ENCODE results near the gene KIF16B.
"Not testable (repeated sequence)": the region's sequence is repeated elsewhere in the genome, so short reads cannot be mapped to it uniquely, and the experiment has no call there.

KIF16B gene

GRCh38 chr20:16240355-16240754 is 332.9 kb downstream of the KIF16B start:
- H3K27me3 Mint-ChIP-seq: no peaks in the 10 kb centered on the region
- no peaks in the 10 kb centered on the region for H3K36me3 Mint-ChIP-seq (ENCODE audit: low read depth)
- H3K9me3 Mint-ChIP-seq: peaks cover 9% of the 10 kb centered on the region
- no peak for DNase-seq
- H3K4me3 Mint-ChIP-seq: no peak overlapping the region
- H3K4me1 Mint-ChIP-seq (ENCODE audit: low read depth): no peaks in the 10 kb centered on the region
- no peak overlapping the region for H3K27ac Mint-ChIP-seq

DNA sequence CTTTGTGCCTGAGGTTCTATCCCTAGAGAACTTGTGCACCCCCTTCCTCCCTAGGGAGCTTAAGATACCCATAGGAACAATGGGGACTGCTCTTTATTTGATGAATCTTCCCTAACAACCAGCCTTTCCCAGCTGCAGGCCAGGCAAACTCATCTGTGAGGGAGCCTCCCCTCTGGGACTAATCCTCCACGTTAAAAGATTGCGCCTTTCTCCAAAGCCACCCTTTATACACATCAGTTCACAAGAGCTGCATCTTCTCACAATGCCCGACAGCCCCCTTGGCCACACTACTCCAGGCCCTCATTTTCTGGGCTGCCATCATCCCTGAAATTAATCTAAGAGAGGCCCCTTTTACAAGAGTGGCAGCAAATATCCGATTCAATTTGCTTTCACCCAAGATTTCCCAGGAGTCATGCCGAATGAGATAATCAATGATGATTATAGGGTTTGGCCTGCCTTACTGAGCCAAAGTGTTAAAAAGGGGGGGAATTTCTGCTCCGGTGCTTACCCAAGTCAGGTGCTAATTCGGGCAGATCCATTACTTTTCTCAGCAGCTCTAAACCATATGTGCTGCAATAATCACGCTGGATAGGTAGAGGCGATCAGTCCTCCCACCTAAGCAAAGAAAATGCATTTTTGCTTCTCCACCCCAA is 336.5 kb downstream of the KIF16B start:
- Mint-ChIP-seq H3K27ac (no peak overlapping the region), H3K36me3 (ENCODE audit: low read depth) (no peaks in the 10 kb centered on the region), H3K9me3 (peaks cover 11% of the 10 kb centered on the region), H3K4me1 (ENCODE audit: low read depth) (no peaks in the 10 kb centered on the region), H3K4me3 (no peak overlapping the region), H3K27me3 (no peaks in the 10 kb centered on the region)
- DNase-seq: no peak

DNA sequence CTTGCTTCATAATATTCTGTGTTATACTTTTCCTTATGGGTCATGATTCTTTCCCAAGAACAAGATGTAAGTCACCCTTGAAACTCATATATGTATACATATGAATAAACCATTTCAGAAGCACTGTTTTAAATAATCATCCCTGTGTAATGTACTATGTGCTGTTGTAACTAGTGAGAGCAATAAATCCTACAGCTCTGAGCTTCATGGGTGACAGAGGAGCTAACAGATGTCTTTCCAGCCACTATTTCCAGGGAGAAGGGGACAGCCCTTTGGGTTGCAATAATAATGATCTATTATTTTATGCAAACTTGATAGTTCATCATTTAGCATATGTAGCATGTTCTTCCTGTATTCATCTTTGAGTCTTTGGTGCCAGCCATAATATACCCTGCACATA is 342.8 kb downstream of the KIF16B start:
- Mint-ChIP-seq H3K27ac (no peak overlapping the region), H3K9me3 (peaks cover 1% of the 10 kb centered on the region), H3K4me3 (no peak overlapping the region), H3K4me1 (ENCODE audit: low read depth) (no peaks in the 10 kb centered on the region), H3K36me3 (ENCODE audit: low read depth) (no peaks in the 10 kb centered on the region), H3K27me3 (no peaks in the 10 kb centered on the region)
- DNase-seq: no peak

DNA sequence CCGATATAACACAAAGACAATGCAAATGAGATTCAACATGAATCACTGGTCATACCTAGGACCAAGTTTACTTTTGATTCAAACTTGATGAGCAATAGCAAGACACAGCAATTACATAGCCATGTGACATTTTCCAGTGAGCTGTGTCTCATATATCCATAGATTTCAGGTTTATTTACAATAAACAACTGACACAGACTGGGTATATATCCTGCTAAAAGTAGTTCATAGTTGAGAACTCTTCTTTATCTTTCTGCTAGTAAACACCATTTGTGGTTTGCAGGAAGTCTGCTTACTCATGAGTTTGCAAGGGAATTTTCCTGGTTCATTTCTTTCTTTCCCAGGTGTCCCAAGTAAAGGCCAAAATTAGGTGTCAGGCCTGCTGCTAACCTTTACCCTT is 343.4 kb downstream of the KIF16B start:
- no peak overlapping the region for H3K27ac Mint-ChIP-seq
- H3K4me1 Mint-ChIP-seq (ENCODE audit: low read depth): no peaks in the 10 kb centered on the region
- DNase-seq: no peak
- no peaks in the 10 kb centered on the region for H3K27me3 Mint-ChIP-seq
- no peaks in the 10 kb centered on the region for H3K36me3 Mint-ChIP-seq (ENCODE audit: low read depth)
- H3K4me3 Mint-ChIP-seq: no peak overlapping the region
- peaks cover 1% of the 10 kb centered on the region for H3K9me3 Mint-ChIP-seq

GRCh38 chr20:16228722-16229121 is 344.5 kb downstream of the KIF16B start:
- no peaks in the 10 kb centered on the region for H3K4me1 Mint-ChIP-seq (ENCODE audit: low read depth)
- DNase-seq: no peak
- H3K36me3 Mint-ChIP-seq (ENCODE audit: low read depth): no peaks in the 10 kb centered on the region
- no peaks in the 10 kb centered on the region for H3K9me3 Mint-ChIP-seq
- no peak overlapping the region for H3K27ac Mint-ChIP-seq
- no peaks in the 10 kb centered on the region for H3K27me3 Mint-ChIP-seq
- H3K4me3 Mint-ChIP-seq: no peak overlapping the region

DNA sequence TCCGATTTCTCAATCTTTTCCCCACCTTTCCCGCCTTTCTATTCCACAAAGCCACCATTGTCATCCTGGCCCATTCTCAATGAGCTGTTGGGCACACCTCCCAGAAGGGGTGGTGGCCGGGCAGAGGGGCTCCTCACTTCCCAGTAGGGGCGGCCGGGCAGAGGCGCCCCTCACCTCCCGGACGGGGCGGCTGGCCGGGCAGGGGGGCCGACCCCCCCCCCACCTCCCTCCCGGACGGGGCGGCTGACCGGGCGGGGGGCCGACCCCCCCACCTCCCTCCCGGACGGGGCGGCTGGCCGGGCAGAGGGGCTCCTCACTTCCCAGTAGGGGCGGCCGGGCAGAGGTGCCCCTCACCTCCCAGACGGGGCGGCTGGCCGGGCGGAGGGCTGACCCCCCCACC is 346.3 kb downstream of the KIF16B start:
- not testable (repeated sequence) for H3K9me3 Mint-ChIP-seq; H3K4me1 Mint-ChIP-seq (ENCODE audit: low read depth); H3K27ac Mint-ChIP-seq

DNA sequence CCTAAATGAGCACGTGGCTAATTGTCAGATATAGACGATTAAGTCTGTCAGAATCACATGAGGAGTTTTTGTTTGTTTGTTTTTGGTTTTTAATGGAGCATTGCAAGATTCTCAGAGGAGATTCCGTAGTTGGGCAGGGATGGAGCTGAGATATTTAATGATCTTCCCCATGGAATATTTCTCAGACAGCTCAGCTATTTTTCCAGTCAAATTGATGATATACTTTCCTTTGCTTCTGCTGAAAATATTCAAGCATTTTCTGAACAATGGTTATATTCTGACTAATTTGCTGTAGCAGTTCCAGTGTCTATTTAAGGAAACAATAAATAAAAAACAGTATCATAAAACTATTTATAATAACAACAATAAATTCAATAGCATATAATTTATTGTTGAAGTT is 348.4 kb downstream of the KIF16B start:
- Mint-ChIP-seq H3K27ac (no peak overlapping the region), H3K9me3 (no peaks in the 10 kb centered on the region), H3K36me3 (ENCODE audit: low read depth) (no peaks in the 10 kb centered on the region), H3K4me1 (ENCODE audit: low read depth) (no peaks in the 10 kb centered on the region), H3K27me3 (no peaks in the 10 kb centered on the region), H3K4me3 (no peak overlapping the region)
- no peak for DNase-seq

More for the DNA sequence above, 346.3 kb downstream of the KIF16B start:
- not testable (repeated sequence) for DNase-seq; H3K4me3 Mint-ChIP-seq; H3K27me3 Mint-ChIP-seq; H3K36me3 Mint-ChIP-seq (ENCODE audit: low read depth)

GRCh38 chr20:16222859-16223411 is 350.3 kb downstream of the KIF16B start:
- Mint-ChIP-seq H3K36me3 (ENCODE audit: low read depth) (no peaks in the 10 kb centered on the region), H3K4me3 (no peak overlapping the region), H3K27ac (no peak overlapping the region), H3K9me3 (no peaks in the 10 kb centered on the region), H3K27me3 (no peaks in the 10 kb centered on the region), H3K4me1 (ENCODE audit: low read depth) (no peaks in the 10 kb centered on the region)
- DNase-seq: no peak
